Stomach (tissue), 9 donors: ENCODE data around the gene CMC4. TPM values are rescaled to one million over a fixed set of nuclear protein-coding genes. Genes with fewer than 3 reads are reported as not detected.

Source experiments
- DNase-seq, 2 donors: peaks; one replicate each; pipeline versions ENCODE4 v3.0.0 to v3.0.0-alpha.2; 2013 to 2019
- H3K27ac ChIP-seq, 5 donors: fragments of 200-600 bp in 4 of 5; sonication (generic) in 4 of 5; one replicate each; pipeline ENCODE4 v1.5.1; 2013 to 2019; ENCODE audit warnings: mild to moderate bottlenecking in 1 of 5, moderate library complexity in 1 of 5
- H3K27me3 ChIP-seq, 3 donors: fragments of 200-600 bp; sonication (generic); one replicate each; pipeline ENCODE4 v1.5.1; 2017 to 2019; ENCODE audit warnings: mixed run types in 1 of 3
- H3K36me3 ChIP-seq, 4 donors: fragments of 200-600 bp; sonication (generic); 1 replicate in 3 of 4; 2 replicates in 1 of 4; pipeline ENCODE4 v1.5.1; 2016 to 2019
- H3K4me1 ChIP-seq, 4 donors: fragments of 200-600 bp; sonication (generic); one replicate each; pipeline ENCODE4 v1.5.1; 2016 to 2019
- H3K4me3 ChIP-seq, 4 donors: fragments of 200-600 bp; sonication (generic) in 3 of 4; one replicate each; pipeline ENCODE4 v1.5.1; 2016 to 2019; ENCODE audit warnings: mild to moderate bottlenecking in 1 of 4
- H3K9me3 ChIP-seq, 4 donors: fragments of 200-600 bp; sonication (generic); one replicate each; pipeline ENCODE4 v1.5.1; 2016 to 2019
- CTCF ChIP-seq, 7 experiments: fragments of 450-650 bp in 4 of 7; fragments of 200-600 bp in 3 of 7; sonication (generic) in 3 of 7; IDR thresholded peaks; one replicate each; pipeline ENCODE4 v1.5.1; 2016 to 2019; ENCODE audit warnings: antibody characterized with exemption in 7 of 7, control low read depth in 2 of 7, mild to moderate bottlenecking in 1 of 7
- EP300 ChIP-seq: sonication (generic); formaldehyde crosslinking; IDR thresholded peaks from one replicate; pipeline ENCODE4 v1.6.1; 2017; ENCODE audit warnings: antibody characterized with exemption
- POLR2A ChIP-seq, 4 donors: fragments of 450-650 bp; IDR thresholded peaks; one replicate each; pipeline ENCODE4 v1.6.1; 2016; ENCODE audit warnings: antibody characterized with exemption in 4 of 4, control low read depth in 2 of 4, mild to moderate bottlenecking in 1 of 4, moderate library complexity in 1 of 4
- POLR2AphosphoS5 ChIP-seq, 3 donors: sonication (generic); formaldehyde crosslinking; IDR thresholded peaks; one replicate each; pipeline ENCODE4 v1.6.1; 2016; ENCODE audit warnings: antibody characterized with exemption in 3 of 3
- WGBS, 5 donors: extraction: QIAGEN DNeasy Blood & Tissue Kit in 3 of 5; methylation state at CpG; one replicate each; pipeline versions ENCODE4 v1.1.5 to v1.1.7; 2013 to 2018; 5-methylcytosine and 5-hydroxymethylcytosine counted together
- intact Hi-C: fragments of 100-400 bp; cut with DNase I; formaldehyde crosslinking; loops from one replicate; pipeline ENCODE4 v1.15.1; 2023; ENCODE audit warnings: low total_unique reads
- polyA plus RNA-seq, 3 donors: library from polyadenylated mRNA; stranded (reverse); fragments of 200-250 nt; gene quantifications; one replicate each; pipeline ENCODE4 v1.2.3, GENCODE V29; 2013
- total RNA-seq, 5 donors: library from RNA; depleted of rRNA; stranded (reverse); fragments of >200 nt; gene quantifications; one replicate each; pipeline versions ENCODE4 v1.1.0 to v1.2.3, GENCODE V29; 2014 to 2016
- donor health status: healthy with polysubstance abuse.
- donor health status: Bipolar disorder and iron deficiency.
- donor health status: healthy.

Gene CMC4
- total and polyA plus RNA-seq, 8 donors = 1.3 to 22.8 (median 21.0) TPM; not detected in 1

DNA sequence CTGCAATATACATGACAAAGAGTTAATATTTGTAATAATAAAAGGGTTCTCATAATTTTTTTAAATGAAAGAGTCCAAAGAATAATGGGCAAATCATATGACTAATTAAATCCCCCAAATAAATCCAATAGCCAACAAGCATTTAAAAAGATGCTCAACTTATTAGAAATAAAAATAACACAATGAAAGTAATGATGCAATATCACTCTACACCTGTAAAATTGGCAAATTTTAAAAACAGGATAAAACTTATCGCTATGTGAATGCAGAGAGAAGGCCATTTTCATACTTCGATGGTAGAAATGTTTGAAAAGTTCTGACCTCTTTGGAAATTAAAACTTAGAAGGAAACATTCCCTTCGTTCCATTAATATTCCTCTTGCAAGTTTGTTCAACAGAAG, 50.3 kb downstream of the CMC4 start:
- Histone ChIP-seq H3K27me3 (no peaks in the 10 kb centered on the region), H3K4me3 (no peak overlapping the region), H3K27ac (no peak overlapping the region), H3K9me3 (no peaks in the 10 kb centered on the region), H3K36me3 (no peaks in the 10 kb centered on the region), H3K4me1 (no peaks in the 10 kb centered on the region)
- TF ChIP-seq POLR2A (IDR thresholded peaks at IDR 0.05) = no peak
- no peak for TF ChIP-seq EP300
- TF ChIP-seq CTCF (IDR thresholded peaks at IDR 0.05) = no peak
- no peak for TF ChIP-seq POLR2AphosphoS5 (IDR thresholded peaks at IDR 0.05)
- WGBS, 5 donors = 80 to 97% (median 89%) methylated on average over 3 of the region's 3 CpGs
- intact Hi-C loops = no loop called here
- no peak for DNase-seq

Other genes with a start within 250 kb of the CMC4 start
- gene SMIM9, start 236.5 kb downstream of the CMC4 start, total RNA-seq = not detected
- gene SMIM9, start 236.5 kb downstream of the CMC4 start, polyA plus RNA-seq = not detected
- gene F8A1, start 184.8 kb downstream of the CMC4 start, total RNA-seq = 1 to 10 TPM; 1.2 to 8.7 (median 3.0) TPM
- 10 to 100 TPM; 18.0 to 21.5 (median 18.1) TPM for gene F8A1, start 184.8 kb downstream of the CMC4 start, polyA plus RNA-seq
- 1 to 10 TPM in 4 of 5 donors, under 1 TPM in 1; 0.29 to 7.1 (median 3.5) TPM for gene F8, start 48.4 kb downstream of the CMC4 start, total RNA-seq
- gene F8, start 48.4 kb downstream of the CMC4 start, polyA plus RNA-seq = 1 to 10 TPM; 3.0 to 3.9 (median 3.8) TPM
- 10 to 100 TPM in 4 of 5 donors, 1 to 10 TPM in 1; 9.3 to 88.8 (median 19.9) TPM for gene FUNDC2, start 44.3 kb downstream of the CMC4 start, total RNA-seq
- 100 to 1,000 TPM; 105 to 123 (median 123) TPM for gene FUNDC2, start 44.3 kb downstream of the CMC4 start, polyA plus RNA-seq
- gene MTCP1, start within 50 bp of the CMC4 start, total RNA-seq = 10 to 100 TPM in 2 of 5 donors, 1 to 10 TPM in 3; 2.8 to 34.4 (median 6.6) TPM
- 10 to 100 TPM; 17.6 to 42.2 (median 37.1) TPM for gene MTCP1, start within 50 bp of the CMC4 start, polyA plus RNA-seq
- 10 to 100 TPM in 2 of 5 donors, 1 to 10 TPM in 2, under 1 TPM in 1; 0.87 to 20.1 (median 7.0) TPM for gene BRCC3, start 372 bp upstream of the CMC4 start, total RNA-seq
- gene BRCC3, start 372 bp upstream of the CMC4 start, polyA plus RNA-seq = 10 to 100 TPM; 10.0 to 18.8 (median 11.8) TPM
- 10 to 100 TPM in 3 of 5 donors, 1 to 10 TPM in 2; 8.8 to 50.7 (median 13.0) TPM for gene VBP1, start 145.3 kb upstream of the CMC4 start, total RNA-seq
- gene VBP1, start 145.3 kb upstream of the CMC4 start, polyA plus RNA-seq = 10 to 100 TPM; 22.2 to 41.9 (median 41.5) TPM
- 1 to 10 TPM in 1 of 5 donors, under 1 TPM in 3, not detected in 1; under 0.01 to 1.5 (median 0.51) TPM for gene RAB39B, start 193.4 kb upstream of the CMC4 start, total RNA-seq
- gene RAB39B, start 193.4 kb upstream of the CMC4 start, polyA plus RNA-seq = under 1 TPM; 0.25 to 0.61 (median 0.31) TPM